Measurements from ENCODE around the gene GSTA1.

GRCh38 chr6:52754443-52754842 is 49.2 kb downstream of the GSTA1 start:
- no peak for TF ChIP-seq CTCF (IDR thresholded peaks at IDR 0.05)
- TF ChIP-seq POLR2A (IDR thresholded peaks at IDR 0.05): no peak
